GM18861 (cell line): ENCODE results near the gene SUSD1.

Experiments used
- ATAC-seq: cut with Tn5 transposase; IDR thresholded peaks from one replicate; pipeline ENCODE4 v1.9.1; 2021; ENCODE audit not compliant: unreplicated experiment

The SUSD1 gene

GRCh38 chr9:111993319-111993718, 181.8 kb downstream of the SUSD1 start:
- no peak for ATAC-seq

- peak; percentile 84 for ATAC-seq
Measured at GRCh38 chr9:111992523-111992922, 182.6 kb downstream of the SUSD1 start.

- ATAC-seq, result no peak
Measured at GRCh38 chr9:111991179-111991578, 183.9 kb downstream of the SUSD1 start.
